Osteoblast (primary cell): ENCODE measurements around the gene SIGLEC9. TPM values are rescaled to one million over a fixed set of nuclear protein-coding genes. Genes with fewer than 3 reads are reported as not detected.
A peak's percentile ranks its signal among the peaks of the same experiment; 100 is the strongest.

Experiments
- DNase-seq: peaks from one replicate; pipeline ENCODE4 v3.0.0; 2011; ENCODE audit warnings: low spot score, mixed read lengths; ENCODE audit not compliant: insufficient read length; ENCODE audit errors: missing footprints
- H2AFZ ChIP-seq: 2 replicates; pipeline ENCODE4 v1.6.0; 2011; ENCODE audit warnings: mild to moderate bottlenecking, low read length
- H3K27ac ChIP-seq: 2 replicates; pipeline ENCODE4 v1.5.1; 2011; ENCODE audit warnings: mild to moderate bottlenecking, low read depth, low read length, moderate library complexity
- H3K27me3 ChIP-seq: 2 replicates; pipeline ENCODE4 v1.6.0; 2012; ENCODE audit warnings: mild to moderate bottlenecking, control low read depth, inconsistent platforms, low read length, moderate library complexity; ENCODE audit not compliant: insufficient read depth
- H3K36me3 ChIP-seq: 2 replicates; pipeline ENCODE4 v1.5.1; 2011; ENCODE audit warnings: mild to moderate bottlenecking, low read length, control low read depth, moderate library complexity; ENCODE audit not compliant: insufficient read depth
- H3K4me1 ChIP-seq: 2 replicates; pipeline ENCODE4 v1.5.1; 2011; ENCODE audit warnings: mild to moderate bottlenecking, low read length, control low read depth, moderate library complexity; ENCODE audit not compliant: insufficient read depth
- H3K4me2 ChIP-seq: 2 replicates; pipeline ENCODE4 v1.6.0; 2011; ENCODE audit warnings: mild to moderate bottlenecking, low read length; ENCODE audit not compliant: insufficient read depth
- H3K4me3 ChIP-seq: fragments of 200-600 bp; sonication (generic); 3 replicates; pipeline ENCODE4 v1.5.1; 2012; ENCODE audit warnings: mild to moderate bottlenecking, low read length, inconsistent platforms; ENCODE audit not compliant: insufficient read depth
- H3K79me2 ChIP-seq: 2 replicates; pipeline ENCODE4 v1.6.0; 2012; ENCODE audit warnings: mild to moderate bottlenecking, low read length, control low read depth, inconsistent platforms; ENCODE audit not compliant: insufficient read depth
- H3K9me3 ChIP-seq: 2 replicates; pipeline ENCODE4 v1.5.1; 2011; ENCODE audit warnings: low read depth, low read length, control low read depth
- H4K20me1 ChIP-seq: 2 replicates; pipeline ENCODE4 v1.6.0; 2012; ENCODE audit warnings: mild to moderate bottlenecking, low read length, control low read depth; ENCODE audit not compliant: insufficient read depth
- CTCF ChIP-seq: IDR thresholded peaks from 2 replicates; pipeline ENCODE4 v1.5.1; 2011; ENCODE audit warnings: mild to moderate bottlenecking, low read depth, low read length, moderate library complexity; ENCODE audit errors: extremely low read depth
- total RNA-seq: library from RNA; depleted of rRNA; stranded (reverse); fragments of >200 nt; gene quantifications from 2 replicates; pipeline ENCODE4 v1.2.3, GENCODE V29; 2012

Gene SIGLEC9
- total RNA-seq, 1 donor: not detected

- H3K36me3 ChIP-seq: peaks cover 20% of the 10 kb centered on the region
- H3K9me3 ChIP-seq: no peaks in the 10 kb centered on the region
- H3K4me3 ChIP-seq: peak overlapping the region; percentile 94
- peaks cover 42% of the 10 kb centered on the region for H3K79me2 ChIP-seq
- H3K27ac ChIP-seq: peak overlapping the region; percentile 76
- TF ChIP-seq CTCF: no peak
- H4K20me1 ChIP-seq: peaks cover 8% of the 10 kb centered on the region
- H3K4me1 ChIP-seq: peaks cover 11% of the 10 kb centered on the region
- peak overlapping the region; percentile 95 for H2AFZ ChIP-seq
- DNase-seq: peak; percentile 88
- peak overlapping the region; percentile 92 for H3K4me2 ChIP-seq
- H3K27me3 ChIP-seq: no peaks in the 10 kb centered on the region
These were observed 17.2 kb upstream of the SIGLEC9 start for GRCh38 chr19:51107406-51108065.

GRCh38 chr19:51108066-51108804 is 16.5 kb upstream of the SIGLEC9 start, which contains the start of gene CTU1:
Gene CTU1 (minus strand): TSS chr19:51108409. CDS start chr19:51104569, 3,840 bp downstream.
- peak; percentile 99 for DNase-seq
- no peaks in the 10 kb centered on the region for H3K27me3 ChIP-seq
- no peaks in the 10 kb centered on the region for H3K9me3 ChIP-seq
- H3K4me2 ChIP-seq: peak within 1 kb of the TSS; percentile 92
- TF ChIP-seq CTCF: no peak
- H3K79me2 ChIP-seq: peaks cover 39% of the 10 kb centered on the region
- H2AFZ ChIP-seq: peak within 1 kb of the TSS; percentile 97
- H3K27ac ChIP-seq: peak within 1 kb of the TSS; percentile 76
- H3K36me3 ChIP-seq: peaks cover 13% of the 10 kb centered on the region
- H3K4me1 ChIP-seq: peaks cover 11% of the 10 kb centered on the region
- H4K20me1 ChIP-seq: peaks cover 6% of the 10 kb centered on the region
- peak within 1 kb of the TSS; percentile 94 for H3K4me3 ChIP-seq

GRCh38 chr19:51108805-51109146 is 15.9 kb upstream of the SIGLEC9 start:
- peak overlapping the region; percentile 91 for H3K4me2 ChIP-seq
- peaks cover 37% of the 10 kb centered on the region for H3K79me2 ChIP-seq
- peaks cover 3% of the 10 kb centered on the region for H3K27me3 ChIP-seq
- H3K27ac ChIP-seq: peak overlapping the region; percentile 18
- peak overlapping the region; percentile 97 for H2AFZ ChIP-seq
- H3K36me3 ChIP-seq: peaks cover 8% of the 10 kb centered on the region
- TF ChIP-seq CTCF: no peak
- peaks cover 11% of the 10 kb centered on the region for H3K4me1 ChIP-seq
- H3K9me3 ChIP-seq: no peaks in the 10 kb centered on the region
- H4K20me1 ChIP-seq: peaks cover 6% of the 10 kb centered on the region
- DNase-seq: no peak
- peak overlapping the region; percentile 94 for H3K4me3 ChIP-seq

GRCh38 chr19:51110666-51110971 is 14.1 kb upstream of the SIGLEC9 start:
- H3K27ac ChIP-seq: no peak overlapping the region

More at GRCh38 chr19:51110666-51110971, 14.1 kb upstream of the SIGLEC9 start:
- Histone ChIP-seq H3K4me2 (no peak overlapping the region), H4K20me1 (no peaks in the 10 kb centered on the region), H3K27me3 (peaks cover 14% of the 10 kb centered on the region), H3K4me3 (no peak overlapping the region), H3K79me2 (peaks cover 22% of the 10 kb centered on the region), H2AFZ (no peak overlapping the region), H3K9me3 (no peaks in the 10 kb centered on the region), H3K4me1 (peaks cover 11% of the 10 kb centered on the region), H3K36me3 (no peaks in the 10 kb centered on the region)
- DNase-seq: no peak
- TF ChIP-seq CTCF: no peak
